Measurements from ENCODE around the gene NKX2-8.

DNA sequence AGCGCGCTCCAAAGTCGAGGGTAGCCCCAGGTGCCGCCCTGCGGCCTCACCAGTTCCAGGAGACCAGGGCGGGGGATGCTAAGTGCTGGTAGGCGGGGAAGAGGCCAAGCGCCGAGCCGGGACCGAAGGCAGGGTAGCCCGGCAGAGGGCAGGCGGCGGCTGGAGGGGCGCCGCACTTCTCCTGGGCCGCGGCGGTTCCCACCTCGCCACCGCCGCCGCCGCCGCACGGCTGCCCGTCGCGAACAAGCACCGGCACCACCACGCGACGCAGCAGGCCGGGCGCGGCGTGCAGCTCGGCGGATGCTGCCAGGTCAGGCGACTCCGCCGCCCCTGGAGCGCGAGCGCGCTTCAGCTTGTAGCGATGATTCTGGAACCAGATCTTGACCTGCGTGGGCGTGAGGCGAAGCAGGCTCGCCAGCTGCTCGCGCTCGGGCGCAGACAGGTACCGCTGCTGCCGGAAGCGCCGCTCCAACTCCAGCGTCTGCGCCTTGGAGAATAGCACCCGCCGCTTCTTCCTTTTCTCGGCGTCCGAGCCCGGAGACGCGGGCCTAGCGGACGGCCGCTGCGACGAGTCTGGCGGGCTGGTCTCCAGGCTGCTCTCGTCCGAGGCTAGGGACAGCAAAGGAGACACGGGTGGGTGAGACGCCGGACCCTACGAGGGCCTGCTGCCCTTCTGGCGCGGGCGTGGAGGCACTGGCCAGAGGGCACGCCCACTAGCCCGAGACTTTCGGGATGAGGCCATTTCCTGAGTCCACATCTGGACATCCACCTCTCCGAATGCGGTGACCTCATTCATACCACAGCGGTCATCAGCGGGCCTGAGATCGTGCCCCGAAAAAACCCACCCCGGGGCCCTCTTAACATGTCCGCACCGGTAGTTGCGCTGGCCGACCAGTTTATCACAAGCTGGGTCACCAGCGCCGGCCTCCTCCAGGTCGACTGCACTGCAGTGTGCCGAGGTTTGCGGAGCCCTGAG lies 1.3 kb downstream of the NKX2-8 start:
- no peak for TF ChIP-seq CTCF (IDR thresholded peaks at IDR 0.05)
- no peak for TF ChIP-seq POLR2A (IDR thresholded peaks at IDR 0.05)

All from body of pancreas (tissue), 4 donors.